IPS-18c (cell line): ENCODE measurements around the gene COG8.

Source experiments
- H3K4me3 ChIP-seq: 2 replicates; pipeline ENCODE4 v1.7.0; 2013; ENCODE audit warnings: low read depth, mild to moderate bottlenecking, low read length, moderate library complexity; ENCODE audit not compliant: insufficient read depth
- H3K9me3 ChIP-seq: one replicate; pipeline ENCODE4 v1.6.1; 2013; ENCODE audit warnings: mild to moderate bottlenecking, low read length, moderate library complexity; ENCODE audit not compliant: control insufficient read depth, insufficient read depth

COG8 gene

DNA sequence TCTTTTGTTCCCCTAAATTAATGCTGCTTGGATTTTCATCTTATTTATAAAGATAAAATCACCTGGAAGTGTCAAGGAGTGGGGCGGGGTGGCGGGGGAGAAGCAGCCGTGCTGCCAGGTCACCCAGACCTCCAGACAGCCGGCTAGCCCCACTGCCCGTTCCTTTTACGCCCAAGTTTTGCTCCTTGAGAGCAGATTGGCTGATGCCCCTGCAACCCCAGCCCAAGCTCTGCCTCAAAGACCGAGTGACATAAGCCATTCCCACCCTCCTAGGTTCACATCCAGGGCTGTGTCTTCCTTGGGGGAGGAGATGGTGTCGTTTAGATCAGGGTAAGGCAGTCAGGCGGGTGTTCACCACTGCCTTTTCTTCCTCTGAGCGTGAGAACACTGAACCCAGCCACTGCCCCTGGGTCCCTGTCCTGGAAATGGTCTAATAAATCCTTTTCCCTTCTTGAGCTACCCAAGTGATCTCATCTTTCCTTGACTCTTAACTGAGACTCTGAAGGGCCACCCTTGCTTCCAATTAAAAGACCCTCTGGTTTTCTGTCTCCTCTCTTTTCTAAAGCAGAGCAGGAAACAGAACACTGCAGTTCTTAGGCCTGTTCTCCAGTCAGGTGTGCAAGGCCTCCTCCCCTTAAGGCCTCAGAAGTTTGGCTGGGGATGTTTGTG, 14.6 kb downstream of the COG8 start:
- H3K4me3 ChIP-seq, result no peak overlapping the region; the same call in 1 of the 2 replicates
- no peaks in the 10 kb centered on the region for H3K9me3 ChIP-seq

DNA sequence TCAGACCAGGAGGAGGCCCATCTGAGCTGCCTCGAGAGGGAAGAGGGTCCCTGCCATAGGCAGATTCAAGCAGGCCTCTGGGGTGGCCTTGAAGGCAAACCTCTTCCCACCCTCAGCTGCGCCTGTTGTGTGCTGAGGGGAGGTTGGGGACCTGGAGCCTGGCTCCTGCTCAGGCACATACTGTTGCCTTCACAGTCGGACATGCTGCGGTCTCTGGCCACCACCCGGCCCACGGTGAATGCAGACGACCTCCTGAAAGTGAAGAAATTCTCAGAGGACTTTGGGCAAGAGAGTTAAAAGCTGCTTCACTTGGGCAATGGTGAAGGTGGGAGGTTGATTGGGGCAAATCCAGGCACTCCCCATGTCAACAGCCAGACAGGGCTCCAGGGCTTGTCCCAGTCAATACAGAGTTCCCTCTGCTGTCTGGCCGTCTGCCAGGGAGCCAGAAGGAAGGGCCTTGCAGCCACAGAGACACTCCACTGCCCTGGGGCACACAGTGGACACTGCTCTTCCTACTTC, 15.3 kb downstream of the COG8 start:
- no peaks in the 10 kb centered on the region for H3K9me3 ChIP-seq
- no peak overlapping the region for H3K4me3 ChIP-seq

GRCh38 chr16:69323415-69323814, 15.9 kb downstream of the COG8 start:
- no peaks in the 10 kb centered on the region for H3K9me3 ChIP-seq

GRCh38 chr16:69322343-69322742, 17.0 kb downstream of the COG8 start:
- no peaks in the 10 kb centered on the region for H3K9me3 ChIP-seq
- no peak overlapping the region for H3K4me3 ChIP-seq

More at GRCh38 chr16:69323415-69323814, 15.9 kb downstream of the COG8 start:
- H3K4me3 ChIP-seq, result no peak overlapping the region

GRCh38 chr16:69321080-69321479, 18.3 kb downstream of the COG8 start:
- Histone ChIP-seq H3K9me3 (no peaks in the 10 kb centered on the region), H3K4me3 (no peak overlapping the region)

DNA sequence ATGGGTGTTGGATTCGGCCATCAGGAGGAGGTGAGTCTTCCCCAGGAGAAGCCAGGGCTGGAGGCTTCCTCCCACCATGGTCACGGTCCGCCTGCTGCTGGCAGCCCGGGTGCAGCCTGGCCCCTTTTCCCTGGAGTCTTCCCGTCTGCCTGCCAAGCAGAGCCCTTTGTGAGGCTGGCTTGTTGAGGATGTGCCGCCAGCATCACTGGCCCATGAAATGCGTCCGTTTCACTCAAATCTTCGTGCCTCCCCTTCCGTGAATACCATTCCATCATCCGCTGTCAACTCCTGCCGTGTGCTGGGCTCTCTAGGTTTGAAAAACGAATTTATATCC, 18.7 kb downstream of the COG8 start:
- no peak overlapping the region for H3K4me3 ChIP-seq
- H3K9me3 ChIP-seq, result no peaks in the 10 kb centered on the region

GRCh38 chr16:69319826-69320739, 19.3 kb downstream of the COG8 start:
- no peaks in the 10 kb centered on the region for H3K9me3 ChIP-seq
- no peak overlapping the region for H3K4me3 ChIP-seq

DNA sequence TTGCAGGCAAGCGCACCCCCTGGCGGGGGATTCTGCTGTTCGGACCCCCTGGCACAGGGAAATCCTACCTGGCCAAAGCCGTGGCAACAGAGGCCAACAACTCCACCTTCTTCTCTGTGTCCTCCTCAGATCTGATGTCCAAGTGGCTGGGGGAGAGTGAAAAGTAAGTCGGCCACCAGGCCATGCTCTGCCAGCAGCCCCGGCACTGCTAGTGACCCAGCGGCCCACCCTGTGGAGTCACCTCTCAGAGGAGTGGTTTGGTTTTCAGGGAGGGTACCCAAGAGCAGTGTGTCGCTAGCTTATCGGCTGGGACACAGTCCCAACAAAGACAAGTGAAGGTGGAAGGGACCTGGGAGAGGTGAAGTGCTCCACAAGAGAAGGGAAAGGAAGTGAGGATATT, 20.0 kb downstream of the COG8 start:
- Histone ChIP-seq H3K4me3 (no peak overlapping the region), H3K9me3 (no peaks in the 10 kb centered on the region)

GRCh38 chr16:69318911-69319289, 20.5 kb downstream of the COG8 start:
- no peak overlapping the region for H3K4me3 ChIP-seq
- H3K9me3 ChIP-seq, result no peaks in the 10 kb centered on the region

DNA sequence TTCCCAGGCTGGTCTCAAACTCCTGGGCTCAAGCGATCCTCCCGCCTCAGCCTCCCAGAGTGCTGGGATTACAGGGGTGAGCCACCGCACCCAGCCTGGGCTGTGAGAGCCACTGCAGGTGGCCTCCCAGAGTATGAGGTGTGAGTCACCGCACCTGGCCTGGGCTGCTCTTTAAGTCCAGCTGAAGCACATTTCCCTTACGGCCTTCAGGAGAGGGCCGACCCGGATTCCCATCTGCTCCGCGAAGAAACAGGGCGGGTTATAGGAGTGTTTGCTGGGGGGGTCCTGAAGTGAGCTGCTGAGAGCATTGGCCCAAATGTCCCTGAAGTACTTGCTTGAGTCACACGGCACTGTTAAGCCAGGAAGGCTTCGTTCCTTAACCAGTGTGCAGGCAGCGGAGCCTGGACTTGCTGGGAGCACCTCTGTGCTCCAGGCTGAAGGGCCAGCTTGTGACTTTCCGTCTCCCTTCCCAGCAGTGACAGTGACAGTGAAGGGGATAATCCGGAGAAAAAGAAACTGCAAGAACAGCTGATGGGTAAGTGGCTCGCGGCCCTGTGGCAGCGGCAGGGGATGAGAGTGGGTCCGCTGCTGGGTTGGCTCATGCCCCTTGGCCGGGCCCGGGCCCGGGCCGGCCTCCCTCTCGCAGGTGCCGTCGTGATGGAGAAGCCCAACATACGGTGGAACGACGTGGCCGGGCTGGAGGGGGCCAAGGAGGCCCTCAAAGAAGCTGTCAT, 21.0 kb downstream of the COG8 start:
- Histone ChIP-seq H3K4me3 (no peak overlapping the region), H3K9me3 (no peaks in the 10 kb centered on the region)

- no peak overlapping the region for H3K4me3 ChIP-seq
- no peaks in the 10 kb centered on the region for H3K9me3 ChIP-seq
Observed at GRCh38 chr16:69316595-69317034, 22.7 kb downstream of the COG8 start.

DNA sequence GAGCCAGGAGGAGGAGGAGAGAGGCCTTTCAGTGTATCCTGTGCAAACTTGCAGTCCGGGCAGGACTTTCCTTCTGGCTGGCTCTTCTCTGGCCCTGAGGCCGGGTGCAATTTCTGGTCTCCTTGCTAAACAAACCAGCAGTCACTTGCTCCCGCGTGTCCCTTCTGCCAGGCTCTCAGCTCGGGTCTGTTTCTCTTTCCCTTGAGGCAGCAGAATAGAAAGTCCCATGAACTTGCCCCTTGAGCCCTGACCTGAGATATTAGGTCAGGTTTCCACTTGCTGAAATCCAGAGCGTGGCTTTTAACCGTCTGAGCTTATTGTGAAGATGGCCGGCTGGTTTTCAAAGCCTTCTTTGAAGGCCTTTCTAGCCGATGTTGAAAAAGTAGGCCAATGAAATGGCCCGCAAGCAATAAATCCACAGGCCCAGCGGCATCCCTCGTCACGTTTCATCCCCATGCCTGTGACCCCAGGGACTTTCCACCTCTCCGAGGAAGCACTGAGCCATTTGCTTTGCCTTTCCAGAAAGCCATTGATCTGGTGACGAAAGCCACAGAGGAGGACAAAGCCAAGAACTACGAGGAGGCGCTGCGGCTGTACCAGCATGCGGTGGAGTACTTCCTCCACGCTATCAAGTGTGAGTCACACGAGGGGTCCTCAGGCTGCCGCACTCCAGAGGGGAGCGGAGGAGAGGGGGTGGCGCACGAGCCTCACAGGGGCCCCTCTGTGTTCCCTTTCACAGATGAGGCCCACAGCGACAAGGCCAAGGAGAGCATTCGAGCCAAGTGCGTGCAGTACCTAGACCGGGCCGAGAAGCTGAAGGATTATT, 23.7 kb downstream of the COG8 start:
- H3K9me3 ChIP-seq, result no peaks in the 10 kb centered on the region
- no peak overlapping the region for H3K4me3 ChIP-seq

- H3K4me3 ChIP-seq, result no peak overlapping the region
- no peaks in the 10 kb centered on the region for H3K9me3 ChIP-seq
Observed at GRCh38 chr16:69314534-69314933, 24.8 kb downstream of the COG8 start.

DNA sequence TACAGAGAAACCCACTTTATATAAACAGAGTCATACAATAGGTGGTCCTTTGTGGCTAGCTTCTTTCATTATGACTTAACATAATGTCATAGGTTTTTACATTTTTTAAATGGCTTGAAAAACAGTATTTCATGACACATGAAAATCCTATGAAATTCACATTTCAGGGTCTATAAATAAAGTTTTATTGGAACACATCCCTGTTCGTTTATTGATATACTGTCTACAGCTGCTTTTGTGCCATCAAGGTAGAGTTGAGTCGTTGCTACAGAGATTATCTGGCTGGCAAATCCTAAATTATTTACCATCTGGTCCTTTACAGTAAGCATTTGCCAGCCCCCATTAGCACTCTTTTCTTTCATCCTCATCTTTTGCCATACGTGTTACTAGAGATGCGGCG, 25.9 kb downstream of the COG8 start:
- Histone ChIP-seq H3K9me3 (no peaks in the 10 kb centered on the region), H3K4me3 (no peak overlapping the region)

DNA sequence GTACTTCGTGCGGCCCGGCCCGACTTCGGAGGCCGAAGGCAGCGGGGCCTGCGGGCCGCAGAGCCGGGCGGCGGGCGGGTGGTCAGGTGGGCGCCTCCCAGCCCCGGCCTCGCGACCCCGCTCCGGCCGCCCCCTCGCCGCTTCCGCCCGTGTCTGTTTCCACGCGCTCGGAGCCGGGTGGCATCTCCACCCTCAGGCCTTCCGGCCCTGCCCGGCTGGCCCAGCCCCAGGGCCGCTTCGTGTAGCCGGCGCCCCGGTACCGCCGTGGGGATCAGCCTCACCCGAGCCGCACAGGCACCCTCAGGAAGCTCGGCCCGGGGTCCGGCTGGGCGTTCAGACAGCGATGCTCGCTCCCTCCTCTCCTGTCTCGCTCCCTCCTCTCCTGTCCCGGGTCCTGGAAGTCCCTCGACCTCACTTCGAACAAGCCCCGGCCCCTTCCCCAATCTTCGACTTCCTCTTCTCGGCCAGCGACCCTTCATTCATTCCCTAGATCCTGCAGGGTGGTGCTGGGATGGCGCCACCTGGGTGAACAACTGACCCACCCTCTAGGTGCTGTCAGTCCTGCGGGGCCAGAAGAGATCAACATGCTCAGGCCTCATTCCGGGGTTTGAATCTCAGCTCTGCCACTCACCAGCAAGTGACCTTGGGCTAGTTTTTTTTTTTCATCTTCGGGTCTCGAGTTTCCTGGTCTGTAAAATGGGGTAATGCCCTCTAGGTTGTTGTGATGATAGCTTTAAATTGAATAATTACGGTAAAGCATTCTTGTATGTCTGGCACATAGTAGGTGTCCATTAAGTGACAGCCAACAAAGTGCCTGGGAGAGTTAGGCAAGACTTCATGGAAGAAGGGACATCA, 27.6 kb downstream of the COG8 start:
- Histone ChIP-seq H3K9me3 (no peaks in the 10 kb centered on the region), H3K4me3 (peak overlapping the region; percentile 95)
